GM18909 (cell line): ENCODE measurements around the gene PRSS58.

ENCODE experiments used
- ATAC-seq: cut with Tn5 transposase; IDR thresholded peaks from one replicate; pipeline ENCODE4 v1.9.1; 2021; ENCODE audit warnings: mild to moderate bottlenecking; ENCODE audit not compliant: unreplicated experiment, poor library complexity

PRSS58 gene

GRCh38 chr7:142257958-142258357, at the start of gene PRSS58:
TSS of gene PRSS58 (minus strand) at chr7:142258058. CDS start at chr7:142257707, 351 bp downstream.
- ATAC-seq, result no peak

- no peak for ATAC-seq
Observed at GRCh38 chr7:142307246-142307900, 49.5 kb upstream of the PRSS58 start.

GRCh38 chr7:142303650-142304049, 45.8 kb upstream of the PRSS58 start:
- ATAC-seq, result no peak

- ATAC-seq, result peak; percentile 58
Observed at GRCh38 chr7:142301923-142302550, 44.2 kb upstream of the PRSS58 start.

GRCh38 chr7:142301299-142301698, 43.4 kb upstream of the PRSS58 start:
- ATAC-seq, result no peak

GRCh38 chr7:142300689-142301088, 42.8 kb upstream of the PRSS58 start:
- no peak for ATAC-seq

GRCh38 chr7:142299237-142299781, 41.5 kb upstream of the PRSS58 start:
- ATAC-seq, result no peak

GRCh38 chr7:142298627-142299026, 40.8 kb upstream of the PRSS58 start:
- ATAC-seq, result no peak

GRCh38 chr7:142298009-142298408, 40.2 kb upstream of the PRSS58 start:
- ATAC-seq, result no peak

- no peak for ATAC-seq
Observed at GRCh38 chr7:142280263-142280662, 22.4 kb upstream of the PRSS58 start.

GRCh38 chr7:142279601-142280000, 21.7 kb upstream of the PRSS58 start:
- ATAC-seq, result no peak

- ATAC-seq, result no peak
Observed at GRCh38 chr7:142275028-142275427, 17.2 kb upstream of the PRSS58 start.

- ATAC-seq, result no peak
Observed at GRCh38 chr7:142272841-142273240, 15.0 kb upstream of the PRSS58 start.

- no peak for ATAC-seq
Observed at GRCh38 chr7:142263598-142264380, 5.9 kb upstream of the PRSS58 start.

GRCh38 chr7:142250705-142251104, 7.2 kb downstream of the PRSS58 start:
- no peak for ATAC-seq

GRCh38 chr7:142249918-142250317, 7.9 kb downstream of the PRSS58 start:
- ATAC-seq, result no peak

- ATAC-seq, result no peak
Observed at GRCh38 chr7:142248166-142249160, 9.4 kb downstream of the PRSS58 start.

GRCh38 chr7:142243823-142244222, 14.0 kb downstream of the PRSS58 start:
- ATAC-seq, result no peak

- no peak for ATAC-seq
Observed at GRCh38 chr7:142240546-142240945, 17.3 kb downstream of the PRSS58 start.

- no peak for ATAC-seq
Observed at GRCh38 chr7:142231716-142232115, 26.1 kb downstream of the PRSS58 start.
